T-cell (primary cell): Measurements from ENCODE around the gene POLE4. TPM values are rescaled to one million over a fixed set of nuclear protein-coding genes. Genes with fewer than 3 reads are reported as not detected.

Source experiments
- ATAC-seq, 4 experiments: fragments of 200-7000 bp in 3 of 4; fragments of 150-1000 bp in 1 of 4; cut with Tn5 transposase; replicated peaks in 1 of 4; 1 replicate in 3 of 4; 2 replicates in 1 of 4; pipeline ENCODE4 v1.10.0; 2021; ENCODE audit warnings: moderate library complexity in 3 of 4, mild to moderate bottlenecking in 2 of 4, moderate number of reproducible peaks in 1 of 4
- CTCF ChIA-PET, 2 donors: fragments of 300-600 bp; sonication (Branson Sonifier 250); formaldehyde crosslinking; loops; one replicate each; lab custom pipeline; 2022; ENCODE audit warnings: antibody characterized with exemption in 2 of 2; lab: Charles Lee
- POLR2A ChIA-PET, 2 donors: fragments of 300-600 bp; sonication (Branson Sonifier 250); formaldehyde crosslinking; loops; one replicate each; lab custom pipeline; 2022; ENCODE audit warnings: antibody characterized with exemption in 2 of 2; lab: Charles Lee
- DNase-seq, 35 experiments: peaks; one replicate each; pipeline versions ENCODE4 v3.0.0 to v3.0.0-alpha.2; 2013 to 2023
- H3K27ac ChIP-seq: one replicate; pipeline ENCODE4 v1.5.1; 2013; ENCODE audit warnings: low read length
- H3K27me3 ChIP-seq, 2 experiments: replicated peaks in 1 of 2; 1 replicate in 1 of 2; 2 replicates in 1 of 2; pipeline versions ENCODE4 v1.6.1 to v1.7.0; 2013; ENCODE audit warnings: low read length in 1 of 2, mixed read lengths in 1 of 2; ENCODE audit not compliant: control insufficient read depth in 2 of 2, insufficient read depth in 2 of 2; ENCODE audit errors: extremely low read depth in 1 of 2
- H3K36me3 ChIP-seq, 2 donors: 1 replicate in 1 of 2; 2 replicates in 1 of 2; pipeline versions ENCODE4 v1.6.1 to v1.7.0; 2013; ENCODE audit warnings: low read length in 1 of 2; ENCODE audit not compliant: control insufficient read depth in 2 of 2, insufficient read depth in 1 of 2; ENCODE audit errors: extremely low read depth in 1 of 2
- H3K4me1 ChIP-seq, 2 experiments: 1 replicate in 1 of 2; 2 replicates in 1 of 2; pipeline versions ENCODE4 v1.6.1 to v1.7.0; 2013; ENCODE audit warnings: low read length in 2 of 2, mixed read lengths in 1 of 2; ENCODE audit not compliant: insufficient read depth in 2 of 2, control insufficient read depth in 1 of 2; ENCODE audit errors: extremely low read depth in 1 of 2
- H3K4me3 ChIP-seq, 2 donors: 1 replicate in 1 of 2; 2 replicates in 1 of 2; pipeline versions ENCODE4 v1.5.1 to v1.7.0; 2013; ENCODE audit warnings: mild to moderate bottlenecking in 2 of 2, low read length in 1 of 2, moderate library complexity in 1 of 2; ENCODE audit not compliant: control insufficient read depth in 1 of 2; ENCODE audit errors: extremely low read depth in 1 of 2
- H3K9me3 ChIP-seq: 2 replicates; pipeline ENCODE4 v1.7.0; 2013
- H3K27ac Mint-ChIP-seq, 2 donors: one replicate each; pipeline ENCODE4 v1.8.0; 2020 to 2021; ENCODE audit warnings: mild to moderate bottlenecking in 2 of 2, mixed read lengths in 2 of 2
- H3K27me3 Mint-ChIP-seq, 2 donors: one replicate each; pipeline ENCODE4 v1.8.0; 2021 to 2022; ENCODE audit warnings: mixed read lengths in 2 of 2
- H3K36me3 Mint-ChIP-seq: one replicate; pipeline ENCODE4 v1.8.0; 2021; ENCODE audit warnings: mixed read lengths
- H3K4me1 Mint-ChIP-seq, 3 donors: one replicate each; pipeline ENCODE4 v1.8.0; 2020 to 2022; ENCODE audit warnings: mixed read lengths in 3 of 3, mild to moderate bottlenecking in 1 of 3
- H3K4me3 Mint-ChIP-seq, 3 donors: one replicate each; pipeline ENCODE4 v1.8.0; 2020 to 2022; ENCODE audit warnings: mild to moderate bottlenecking in 3 of 3, mixed read lengths in 3 of 3, moderate library complexity in 3 of 3
- H3K9me3 Mint-ChIP-seq, 3 donors: one replicate each; pipeline ENCODE4 v1.8.0; 2020 to 2022; ENCODE audit warnings: mixed read lengths in 3 of 3
- WGBS: methylation state at CpG from one replicate; pipeline ENCODE4 v1.1.5; 2013; ENCODE audit warnings: missing lambda C conversion rate; ENCODE audit not compliant: insufficient coverage; 5-methylcytosine and 5-hydroxymethylcytosine counted together
- total RNA-seq, 35 experiments: library from RNA in 6 of 35; stranded (reverse) in 6 of 35; fragments of 120-200 nt in 1 of 35; gene quantifications; one replicate each; pipeline versions ENCODE4 v1.2.1 to v1.2.4 and lab custom pipeline; 2013 to 2026

The POLE4 gene
- total RNA-seq, 5 donors from 2014 or later (not counting 1 experiment from before 2014, with no cell fraction given), result 41.0 to 51.9 (median 47.6) TPM

GRCh38 chr2:75003276-75003675, 44.8 kb downstream of the POLE4 start:
- no peak for ATAC-seq
- POLR2A ChIA-PET, result no interaction called here

GRCh38 chr2:75003773-75004172, 45.3 kb downstream of the POLE4 start:
- WGBS, result 100% methylated on average over 1 of the region's 2 CpGs
- POLR2A ChIA-PET, result no interaction called here

More at GRCh38 chr2:75003276-75003675, 44.8 kb downstream of the POLE4 start:
- Mint-ChIP-seq H3K36me3 (peaks cover 28% of the 10 kb centered on the region), H3K27ac (no peak overlapping the region), H3K4me1 (no peaks in the 10 kb centered on the region), H3K4me3 (no peak overlapping the region), H3K9me3 (peaks cover 0 to 5% (median 0%) of the 10 kb centered on the region in 3 donors), H3K27me3 (no peaks in the 10 kb centered on the region)
- 79% methylated on average over 2 of the region's 2 CpGs for WGBS
- H3K27ac ChIP-seq, result no peak overlapping the region
- no peak overlapping the region for H3K4me3 ChIP-seq
- no peaks in the 10 kb centered on the region for H3K36me3 ChIP-seq
- H3K9me3 ChIP-seq, result no peaks in the 10 kb centered on the region
- H3K27me3 ChIP-seq, result no peaks in the 10 kb centered on the region
- CTCF ChIA-PET, result no interaction called here
- no peak for DNase-seq
- no peaks in the 10 kb centered on the region for H3K4me1 ChIP-seq

GRCh38 chr2:75006041-75006440, 47.6 kb downstream of the POLE4 start:
- DNase-seq (no peak), ATAC-seq (no peak)
- no peak overlapping the region for H3K4me3 Mint-ChIP-seq
- H3K27ac Mint-ChIP-seq, result no peak overlapping the region
- ChIA-PET POLR2A (no interaction called here), CTCF (no interaction called here)
- Histone ChIP-seq H3K27me3 (no peaks in the 10 kb centered on the region), H3K36me3 (no peaks in the 10 kb centered on the region), H3K27ac (no peak overlapping the region), H3K9me3 (no peaks in the 10 kb centered on the region), H3K4me3 (no peak overlapping the region), H3K4me1 (no peaks in the 10 kb centered on the region)
- no peaks in the 10 kb centered on the region for H3K27me3 Mint-ChIP-seq
- peaks cover 32% of the 10 kb centered on the region for H3K36me3 Mint-ChIP-seq
- peaks cover 0 to 5% (median 0%) of the 10 kb centered on the region in 3 donors for H3K9me3 Mint-ChIP-seq
- no peaks in the 10 kb centered on the region for H3K4me1 Mint-ChIP-seq

More at GRCh38 chr2:75003773-75004172, 45.3 kb downstream of the POLE4 start:
- H3K27me3 Mint-ChIP-seq, result no peaks in the 10 kb centered on the region
- H3K27me3 ChIP-seq, result no peaks in the 10 kb centered on the region
- H3K27ac ChIP-seq, result no peak overlapping the region
- peaks cover 0 to 5% (median 0%) of the 10 kb centered on the region in 3 donors for H3K9me3 Mint-ChIP-seq
- no peak overlapping the region for H3K4me3 Mint-ChIP-seq
- no peaks in the 10 kb centered on the region for H3K4me1 Mint-ChIP-seq
- CTCF ChIA-PET, result no interaction called here
- H3K4me1 ChIP-seq, result no peaks in the 10 kb centered on the region
- no peaks in the 10 kb centered on the region for H3K9me3 ChIP-seq
- no peak overlapping the region for H3K27ac Mint-ChIP-seq
- DNase-seq, result no peak
- ATAC-seq, result no peak
- H3K4me3 ChIP-seq, result no peak overlapping the region
- no peaks in the 10 kb centered on the region for H3K36me3 ChIP-seq
- peaks cover 28% of the 10 kb centered on the region for H3K36me3 Mint-ChIP-seq

GRCh38 chr2:75007061-75007460, 48.6 kb downstream of the POLE4 start:
- Histone ChIP-seq H3K9me3 (no peaks in the 10 kb centered on the region), H3K4me3 (no peak overlapping the region), H3K4me1 (no peaks in the 10 kb centered on the region), H3K27me3 (no peaks in the 10 kb centered on the region), H3K36me3 (no peaks in the 10 kb centered on the region), H3K27ac (no peak overlapping the region)
- Mint-ChIP-seq H3K9me3 (peaks cover 0 to 5% (median 0%) of the 10 kb centered on the region in 3 donors), H3K27me3 (no peaks in the 10 kb centered on the region), H3K4me1 (no peaks in the 10 kb centered on the region), H3K36me3 (peaks cover 32% of the 10 kb centered on the region), H3K4me3 (no peak overlapping the region), H3K27ac (no peak overlapping the region)
- ChIA-PET CTCF (no interaction called here), POLR2A (no interaction called here)
- DNase-seq (no peak), ATAC-seq (no peak)
- 100% methylated on average over 1 of the region's 4 CpGs for WGBS

GRCh38 chr2:75007819-75008218, 49.4 kb downstream of the POLE4 start:
- WGBS, result 93% methylated on average over 3 of the region's 4 CpGs
- CTCF ChIA-PET, result no interaction called here
- Mint-ChIP-seq H3K4me1 (no peaks in the 10 kb centered on the region), H3K27me3 (no peaks in the 10 kb centered on the region), H3K4me3 (no peak overlapping the region), H3K27ac (no peak overlapping the region), H3K9me3 (peaks cover 0 to 5% (median 0%) of the 10 kb centered on the region in 3 donors), H3K36me3 (peaks cover 32% of the 10 kb centered on the region)
- Histone ChIP-seq H3K9me3 (no peaks in the 10 kb centered on the region), H3K27ac (no peak overlapping the region), H3K4me1 (no peaks in the 10 kb centered on the region), H3K27me3 (no peaks in the 10 kb centered on the region), H3K36me3 (no peaks in the 10 kb centered on the region), H3K4me3 (no peak overlapping the region)
- DNase-seq (no peak), ATAC-seq (no peak)
- POLR2A ChIA-PET, result no interaction called here

GRCh38 chr2:75010571-75010970, 52.1 kb downstream of the POLE4 start:
- Mint-ChIP-seq H3K36me3 (peaks cover 27% of the 10 kb centered on the region), H3K4me1 (no peaks in the 10 kb centered on the region), H3K27me3 (no peaks in the 10 kb centered on the region), H3K9me3 (peaks cover 0 to 10% (median 0%) of the 10 kb centered on the region in 3 donors), H3K4me3 (no peak overlapping the region), H3K27ac (no peak overlapping the region)
- H3K27me3 ChIP-seq, result no peaks in the 10 kb centered on the region
- no peaks in the 10 kb centered on the region for H3K36me3 ChIP-seq
- no peak overlapping the region for H3K4me3 ChIP-seq
- H3K27ac ChIP-seq, result no peak overlapping the region
- H3K4me1 ChIP-seq, result no peaks in the 10 kb centered on the region
- ChIA-PET POLR2A (no interaction called here), CTCF (no interaction called here)
- WGBS, result no CpG with 5 or more reads among the region's 1 CpG
- no peak for DNase-seq
- no peak for ATAC-seq
- H3K9me3 ChIP-seq, result no peaks in the 10 kb centered on the region

GRCh38 chr2:75012080-75012479, 53.6 kb downstream of the POLE4 start:
- no peaks in the 10 kb centered on the region for H3K27me3 Mint-ChIP-seq
- H3K27me3 ChIP-seq, result no peaks in the 10 kb centered on the region
- H3K4me3 Mint-ChIP-seq, result no peak overlapping the region

More at GRCh38 chr2:75012080-75012479, 53.6 kb downstream of the POLE4 start:
- ATAC-seq (no peak), DNase-seq (no peak)
- no peaks in the 10 kb centered on the region for H3K36me3 ChIP-seq
- H3K27ac ChIP-seq, result no peak overlapping the region
- H3K36me3 Mint-ChIP-seq, result peaks cover 19% of the 10 kb centered on the region
- H3K9me3 Mint-ChIP-seq, result peaks cover 0 to 5% (median 0%) of the 10 kb centered on the region in 3 donors
- H3K4me1 Mint-ChIP-seq, result no peaks in the 10 kb centered on the region
- no peak overlapping the region for H3K4me3 ChIP-seq
- ChIA-PET CTCF (no interaction called here), POLR2A (no interaction called here)
- WGBS, result 93% methylated on average over 3 of the region's 8 CpGs
- no peaks in the 10 kb centered on the region for H3K4me1 ChIP-seq
- no peak overlapping the region for H3K27ac Mint-ChIP-seq
- no peaks in the 10 kb centered on the region for H3K9me3 ChIP-seq
